Mammary epithelial cell (primary cell): ENCODE data around the gene ABCB9.

Experiments
- EZH2 ChIP-seq: IDR thresholded peaks from 2 replicates; pipeline ENCODE4 v1.6.1; 2012; ENCODE audit warnings: low read length, inconsistent platforms, borderline replicate concordance
- TF ChIP-seq, protein P1 (sequence below), 2 donors: IDR thresholded peaks in 1 of 2; conservative IDR thresholded peaks in 1 of 2; 2 replicates each; pipeline ENCODE4 v1.5.1; 2011 to 2012; ENCODE audit warnings: inconsistent platforms in 2 of 2, low read length in 2 of 2, mild to moderate bottlenecking in 2 of 2, control low read depth in 1 of 2, low read depth in 1 of 2; ENCODE audit not compliant: insufficient read depth in 1 of 2; ENCODE audit errors: extremely low read depth in 1 of 2

GRCh38 chr12:122975790-122976647 lies 9.8 kb upstream of the ABCB9 start:
- no peak for TF ChIP-seq EZH2
- TF ChIP-seq, protein P1, sequence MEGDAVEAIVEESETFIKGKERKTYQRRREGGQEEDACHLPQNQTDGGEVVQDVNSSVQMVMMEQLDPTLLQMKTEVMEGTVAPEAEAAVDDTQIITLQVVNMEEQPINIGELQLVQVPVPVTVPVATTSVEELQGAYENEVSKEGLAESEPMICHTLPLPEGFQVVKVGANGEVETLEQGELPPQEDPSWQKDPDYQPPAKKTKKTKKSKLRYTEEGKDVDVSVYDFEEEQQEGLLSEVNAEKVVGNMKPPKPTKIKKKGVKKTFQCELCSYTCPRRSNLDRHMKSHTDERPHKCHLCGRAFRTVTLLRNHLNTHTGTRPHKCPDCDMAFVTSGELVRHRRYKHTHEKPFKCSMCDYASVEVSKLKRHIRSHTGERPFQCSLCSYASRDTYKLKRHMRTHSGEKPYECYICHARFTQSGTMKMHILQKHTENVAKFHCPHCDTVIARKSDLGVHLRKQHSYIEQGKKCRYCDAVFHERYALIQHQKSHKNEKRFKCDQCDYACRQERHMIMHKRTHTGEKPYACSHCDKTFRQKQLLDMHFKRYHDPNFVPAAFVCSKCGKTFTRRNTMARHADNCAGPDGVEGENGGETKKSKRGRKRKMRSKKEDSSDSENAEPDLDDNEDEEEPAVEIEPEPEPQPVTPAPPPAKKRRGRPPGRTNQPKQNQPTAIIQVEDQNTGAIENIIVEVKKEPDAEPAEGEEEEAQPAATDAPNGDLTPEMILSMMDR (conservative IDR thresholded peaks at IDR 0.05 in 1 of 2, IDR thresholded peaks at IDR 0.05 in 1 of 2; ENCODE audit: extremely low read depth in 1 of 2, insufficient read depth in 1 of 2, low read depth in 1 of 2, low read length in 2 of 2), result no peak
